Peyer's patch (tissue), 4 donors: ENCODE data around the gene PPY.

Source experiments
- CTCF ChIP-seq, 6 experiments: fragments of 450-650 bp in 4 of 6; fragments of 200-600 bp in 2 of 6; sonication (generic) in 1 of 6; IDR thresholded peaks; one replicate each; pipeline ENCODE4 v1.5.1; 2017 to 2019; ENCODE audit warnings: antibody characterized with exemption in 6 of 6, mild to moderate bottlenecking in 3 of 6, moderate library complexity in 1 of 6
- POLR2A ChIP-seq, 2 donors: fragments of 450-650 bp; IDR thresholded peaks; one replicate each; pipeline ENCODE4 v1.5.1; 2017; ENCODE audit warnings: antibody characterized with exemption in 2 of 2, mild to moderate bottlenecking in 2 of 2, moderate library complexity in 2 of 2

GRCh38 chr17:43907998-43908721 lies 34.1 kb downstream of the PPY start:
- TF ChIP-seq CTCF (IDR thresholded peaks at IDR 0.05) (no peak), POLR2A (IDR thresholded peaks at IDR 0.05) (no peak)
